HG03280 (cell line): ENCODE results near the gene PARD3B.

Experiments
- ATAC-seq: cut with Tn5 transposase; IDR thresholded peaks from one replicate; pipeline ENCODE4 v1.9.1; 2021; ENCODE audit warnings: mild to moderate bottlenecking, moderate library complexity; ENCODE audit not compliant: unreplicated experiment

Gene PARD3B

DNA sequence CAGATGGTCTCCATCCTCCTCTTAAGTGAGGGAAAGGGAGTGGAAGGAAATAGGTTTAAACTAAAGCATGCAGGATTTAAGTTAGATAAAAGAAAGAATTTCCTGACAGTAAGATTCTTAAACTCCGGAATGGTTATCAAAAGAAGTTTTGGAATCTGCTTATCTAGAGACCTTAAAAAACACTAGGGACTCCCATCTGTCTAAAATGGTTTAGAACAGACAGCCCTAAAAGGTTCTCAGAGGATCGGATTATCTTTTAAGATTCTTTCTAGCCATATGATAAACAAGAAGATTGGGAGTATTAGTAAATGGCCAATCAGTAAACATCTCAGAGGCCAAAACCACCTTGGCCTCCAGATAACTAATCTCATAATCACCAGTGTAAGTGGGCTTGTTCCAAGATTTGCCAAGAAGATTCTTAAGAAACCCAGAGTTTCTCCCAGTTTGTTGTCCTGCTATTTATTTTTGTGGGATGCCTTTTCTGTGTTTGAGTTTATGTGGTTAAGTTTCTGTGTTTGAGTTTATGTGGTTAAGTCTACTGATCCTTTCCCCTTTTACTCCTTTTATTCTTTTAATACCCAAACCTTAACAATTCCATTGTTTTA lies 822.2 kb downstream of the PARD3B start:
- no peak for ATAC-seq

- ATAC-seq: no peak
Measured at GRCh38 chr2:205369813-205370212, 824.5 kb downstream of the PARD3B start.

DNA sequence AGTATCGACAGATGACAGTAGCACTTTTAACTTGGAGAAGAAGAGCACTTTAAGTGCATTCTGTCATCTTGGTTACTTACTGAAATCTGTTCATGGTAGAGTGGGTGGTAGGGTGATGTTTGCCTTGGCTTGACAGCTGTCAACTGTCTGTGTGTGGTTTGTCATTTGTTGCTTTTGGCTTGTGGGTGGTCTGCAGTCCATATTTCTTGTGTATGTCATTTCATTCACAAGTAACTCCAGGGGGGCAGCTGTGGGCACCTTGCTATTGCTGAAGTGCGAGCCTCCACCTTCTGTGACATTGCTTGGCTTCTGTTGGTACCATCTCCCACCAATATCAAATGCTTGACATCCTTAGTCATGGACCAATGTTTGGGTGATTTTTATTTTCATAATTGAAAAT lies 825.5 kb downstream of the PARD3B start:
- ATAC-seq: no peak

DNA sequence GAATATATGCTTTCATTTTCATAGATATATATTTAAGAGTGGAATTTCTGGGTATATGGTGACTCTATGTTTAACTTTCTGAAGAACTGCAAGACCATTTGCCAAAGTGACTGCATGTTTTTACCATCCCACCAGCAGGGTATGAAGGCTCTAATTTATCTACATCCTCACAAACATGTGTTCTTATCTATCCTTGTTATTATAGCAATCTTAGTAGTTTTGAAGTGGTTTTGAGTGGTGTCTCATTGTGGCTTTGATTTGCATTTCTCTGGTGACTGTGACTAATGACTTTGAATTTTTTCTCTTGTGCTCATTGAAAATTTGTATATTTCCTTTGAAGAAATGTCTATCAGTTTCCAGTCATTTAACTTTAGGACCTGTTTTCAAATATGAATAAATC lies 826.9 kb downstream of the PARD3B start:
- no peak for ATAC-seq

DNA sequence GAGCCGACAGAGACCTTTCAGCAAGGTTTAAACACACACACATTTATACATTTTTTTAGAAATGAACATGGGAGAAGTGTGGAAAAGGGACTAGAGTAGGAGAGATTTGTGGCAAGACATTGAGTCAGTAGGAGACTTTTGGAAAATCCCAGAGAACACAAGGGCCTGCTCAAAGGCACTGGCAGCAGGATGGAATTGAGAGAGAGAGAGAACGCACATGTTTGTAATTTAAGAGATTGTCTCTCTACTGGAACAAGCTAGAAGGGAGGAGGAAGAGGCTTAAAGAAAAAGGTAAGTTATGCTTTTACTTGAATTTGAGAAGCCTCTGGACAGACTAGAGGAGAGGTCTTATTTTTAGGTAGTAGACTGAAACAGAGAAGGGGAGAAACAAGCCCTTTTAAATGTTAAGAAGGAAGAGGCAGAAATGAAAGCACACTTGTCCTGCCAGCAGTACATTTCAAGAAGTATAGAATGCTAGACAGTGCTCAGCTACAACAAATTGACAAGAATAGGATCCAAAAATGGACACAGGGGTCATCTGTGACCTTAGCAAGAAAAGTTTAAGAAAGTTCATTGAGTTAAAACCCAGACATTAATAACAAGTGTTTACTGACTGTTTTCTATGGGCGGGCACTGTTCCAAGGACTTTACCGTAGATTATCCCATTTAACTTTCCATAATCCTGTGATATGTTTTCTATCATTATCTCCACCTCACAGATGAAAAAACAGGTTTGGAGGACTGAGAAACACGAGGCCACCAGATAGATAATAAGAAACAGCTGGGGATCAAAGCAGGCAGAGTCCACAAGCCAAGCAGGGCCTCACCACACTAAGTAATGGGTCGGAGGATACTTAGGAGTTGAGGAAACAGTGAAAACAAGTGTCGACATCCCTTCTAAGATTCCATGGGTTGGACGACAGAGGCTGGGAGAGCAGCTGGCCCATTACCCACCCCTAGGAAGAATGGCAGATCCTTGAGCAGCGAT lies 830.5 kb downstream of the PARD3B start:
- no peak for ATAC-seq

GRCh38 chr2:205377324-205377723 lies 832.0 kb downstream of the PARD3B start:
- ATAC-seq: no peak

- no peak for ATAC-seq
Measured at GRCh38 chr2:205383601-205384000, 838.3 kb downstream of the PARD3B start.

DNA sequence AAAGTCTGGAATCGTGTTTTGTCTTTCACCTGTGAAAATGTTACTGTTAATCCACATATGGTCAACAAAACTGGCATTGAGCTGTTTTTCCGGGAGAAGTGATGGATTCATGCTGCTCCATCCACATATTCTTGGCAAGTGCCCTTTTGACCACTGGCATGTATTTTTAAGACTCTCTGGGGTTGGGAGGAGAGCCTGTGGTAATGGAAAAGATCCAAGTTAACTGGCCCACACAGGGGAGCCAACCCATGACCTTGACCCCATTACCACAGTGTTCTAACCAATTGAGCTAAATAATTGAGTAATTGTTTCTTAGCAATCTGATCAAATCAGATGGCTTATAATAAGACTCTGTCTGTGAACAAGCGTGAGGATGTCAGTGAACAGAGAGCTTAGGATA lies 840.8 kb downstream of the PARD3B start:
- ATAC-seq: no peak

- ATAC-seq: no peak
Measured at GRCh38 chr2:205387350-205388055, 842.2 kb downstream of the PARD3B start.

DNA sequence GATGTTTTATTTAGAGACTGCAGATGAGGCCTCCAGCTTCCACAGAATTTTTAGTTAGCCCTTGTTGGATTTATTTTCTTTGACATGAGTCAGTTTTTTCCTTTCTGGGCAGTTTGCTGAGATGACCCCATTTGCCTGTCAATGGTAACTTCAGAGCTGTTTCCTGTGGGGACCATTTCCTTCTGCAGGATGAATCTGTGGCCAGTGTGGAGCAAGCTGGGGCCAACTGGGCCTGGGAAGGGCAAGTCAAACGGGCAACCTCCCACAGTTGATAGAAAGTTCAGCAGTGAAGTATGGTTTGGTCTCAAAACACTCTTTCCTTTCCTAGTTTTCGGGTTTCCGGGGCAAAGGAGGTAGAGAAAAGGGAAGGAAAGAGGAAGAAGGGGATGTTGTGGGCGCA lies 845.6 kb downstream of the PARD3B start:
- no peak for ATAC-seq

GRCh38 chr2:205401511-205401910 lies 856.2 kb downstream of the PARD3B start:
- no peak for ATAC-seq

- ATAC-seq: no peak
Measured at GRCh38 chr2:205402011-205402410, 856.7 kb downstream of the PARD3B start.

DNA sequence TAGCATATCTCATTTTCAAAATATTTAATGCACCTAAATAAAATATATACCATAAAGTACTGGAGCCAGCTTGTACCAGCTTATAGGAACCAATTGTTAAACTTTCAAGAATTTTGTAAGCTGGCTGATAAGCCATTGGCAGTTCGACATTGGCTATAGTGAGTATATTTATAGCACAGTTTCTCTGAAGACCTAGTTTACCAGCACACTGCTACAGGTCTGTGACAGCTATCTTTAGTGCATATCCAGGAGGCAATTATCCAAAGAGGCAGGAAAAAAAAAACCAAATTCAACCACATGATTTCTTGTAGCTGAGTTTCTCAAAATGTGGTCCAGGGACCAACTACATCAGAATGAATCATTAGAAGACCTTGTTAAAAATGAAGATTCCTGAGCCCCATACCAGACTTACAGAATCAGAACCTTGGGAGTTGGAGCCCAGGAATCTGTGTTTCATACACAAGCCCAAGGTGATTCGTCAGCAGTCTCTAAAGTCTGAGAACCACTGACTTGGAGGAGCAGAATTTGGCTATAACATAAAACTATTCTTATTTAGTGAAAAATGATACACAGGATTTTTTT lies 858.1 kb downstream of the PARD3B start:
- no peak for ATAC-seq

- no peak for ATAC-seq
Measured at GRCh38 chr2:205405194-205405593, 859.9 kb downstream of the PARD3B start.

DNA sequence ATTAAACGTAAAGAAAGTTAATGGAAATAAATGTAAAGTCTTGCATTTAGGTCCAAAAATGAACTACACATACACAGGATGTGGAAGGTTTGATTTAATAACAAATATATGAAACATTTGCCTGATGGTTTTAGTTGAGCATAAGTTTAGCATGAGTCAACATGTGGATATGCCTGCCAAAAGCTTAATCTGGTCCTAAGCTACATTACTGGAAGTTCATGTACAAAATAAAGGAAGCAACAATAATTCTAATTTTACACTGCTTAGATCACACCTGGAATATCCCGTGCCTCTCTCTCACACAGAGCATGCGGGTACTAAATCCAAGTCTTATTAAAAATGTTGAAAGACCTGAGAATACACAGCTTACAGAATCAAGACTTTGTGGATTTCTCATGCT lies 860.5 kb downstream of the PARD3B start:
- ATAC-seq: no peak

DNA sequence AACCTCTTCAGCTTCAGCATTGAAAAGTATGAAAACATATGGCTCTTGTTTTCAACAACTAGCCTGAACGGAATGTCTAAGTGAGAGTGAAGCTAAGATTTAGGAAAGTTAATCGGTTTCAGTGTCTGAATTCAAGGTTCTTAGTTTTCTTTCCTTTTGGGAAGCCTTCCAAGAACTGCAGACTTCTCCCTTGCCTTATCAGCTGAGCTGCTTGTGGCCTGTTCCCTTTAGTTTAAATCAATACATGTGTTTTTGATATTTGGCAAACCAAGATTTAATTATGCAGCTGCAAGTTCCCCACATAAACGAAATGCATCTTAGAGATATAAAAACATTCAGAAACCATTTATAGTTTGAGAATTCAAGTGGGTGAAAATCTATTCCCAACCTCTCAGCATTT lies 862.7 kb downstream of the PARD3B start:
- ATAC-seq: no peak

- no peak for ATAC-seq
Measured at GRCh38 chr2:205408696-205409095, 863.4 kb downstream of the PARD3B start.

GRCh38 chr2:205409411-205409810 lies 864.1 kb downstream of the PARD3B start:
- no peak for ATAC-seq

DNA sequence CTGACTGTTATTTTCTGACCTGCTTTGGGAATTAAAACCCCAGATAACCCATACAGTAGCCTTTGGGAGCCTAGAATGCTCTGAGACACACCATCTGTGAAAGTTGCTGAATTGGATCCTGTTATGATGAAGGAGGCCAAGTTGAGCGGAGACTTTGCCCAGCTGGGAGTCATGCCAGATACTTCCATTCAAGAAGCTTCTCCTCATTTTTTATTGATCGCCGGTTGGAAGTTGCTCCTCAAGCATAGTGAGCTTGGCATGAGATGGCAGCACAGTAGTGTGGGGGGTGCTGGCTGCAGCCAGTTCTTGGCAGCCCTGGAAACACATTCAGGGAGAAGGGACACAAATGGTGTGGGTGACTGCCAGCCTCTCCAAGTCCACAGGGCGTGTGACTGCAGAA lies 866.3 kb downstream of the PARD3B start:
- no peak for ATAC-seq

DNA sequence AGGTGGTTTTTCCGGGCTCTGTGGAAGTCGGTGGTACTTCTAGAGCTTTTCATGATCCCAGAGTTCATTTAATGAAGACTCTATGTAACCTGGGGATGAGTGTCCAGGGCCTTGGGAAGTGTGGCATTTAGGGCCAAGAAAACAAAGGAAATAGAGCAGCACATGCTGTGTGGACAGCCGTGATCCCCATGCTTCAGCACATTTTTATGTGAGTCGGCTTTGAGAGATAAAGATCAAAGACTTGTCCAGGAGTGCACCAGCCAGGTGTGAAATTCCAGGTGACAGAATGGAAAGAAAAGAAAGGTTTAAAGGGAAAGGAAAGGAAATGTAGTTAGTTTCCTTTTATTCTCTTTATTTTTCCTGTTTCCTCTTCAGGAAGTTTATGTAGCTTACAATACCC lies 879.1 kb downstream of the PARD3B start:
- no peak for ATAC-seq

GRCh38 chr2:205425102-205425501 lies 879.8 kb downstream of the PARD3B start:
- no peak for ATAC-seq
